GM11168 (cell line): ENCODE measurements around the gene VEGFA.

Source experiments
- in situ Hi-C: fragments of 300-500 bp; cut with MboI; formaldehyde crosslinking; loops from one replicate; pipeline ENCODE4 v1.12.0; 2022; ENCODE audit warnings: low sequenced_read_pairs; ENCODE audit not compliant: unreplicated experiment

The VEGFA gene

DNA sequence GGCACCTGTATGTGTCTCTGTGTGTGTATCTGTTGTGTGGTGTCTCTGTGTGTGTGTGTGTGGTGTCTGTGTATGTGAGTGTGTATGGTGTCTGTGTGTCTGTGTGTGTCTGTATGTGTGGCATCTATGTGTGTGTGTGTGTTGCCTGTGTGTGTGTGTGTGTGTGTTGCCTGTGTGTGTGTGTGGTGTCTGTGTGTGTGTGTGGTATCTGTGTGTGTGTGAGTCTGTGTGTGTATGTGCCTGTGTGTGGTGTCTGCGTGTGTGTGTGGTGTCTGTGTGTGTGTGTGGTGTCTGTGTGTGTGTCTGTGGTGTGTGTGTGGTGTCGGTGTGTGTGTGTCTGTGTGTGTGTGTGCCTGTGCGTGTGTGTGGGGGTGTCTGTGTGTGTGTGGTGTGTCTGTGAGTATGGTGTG, 31.7 kb upstream of the VEGFA start:
- in situ Hi-C loops, result no loop called here

DNA sequence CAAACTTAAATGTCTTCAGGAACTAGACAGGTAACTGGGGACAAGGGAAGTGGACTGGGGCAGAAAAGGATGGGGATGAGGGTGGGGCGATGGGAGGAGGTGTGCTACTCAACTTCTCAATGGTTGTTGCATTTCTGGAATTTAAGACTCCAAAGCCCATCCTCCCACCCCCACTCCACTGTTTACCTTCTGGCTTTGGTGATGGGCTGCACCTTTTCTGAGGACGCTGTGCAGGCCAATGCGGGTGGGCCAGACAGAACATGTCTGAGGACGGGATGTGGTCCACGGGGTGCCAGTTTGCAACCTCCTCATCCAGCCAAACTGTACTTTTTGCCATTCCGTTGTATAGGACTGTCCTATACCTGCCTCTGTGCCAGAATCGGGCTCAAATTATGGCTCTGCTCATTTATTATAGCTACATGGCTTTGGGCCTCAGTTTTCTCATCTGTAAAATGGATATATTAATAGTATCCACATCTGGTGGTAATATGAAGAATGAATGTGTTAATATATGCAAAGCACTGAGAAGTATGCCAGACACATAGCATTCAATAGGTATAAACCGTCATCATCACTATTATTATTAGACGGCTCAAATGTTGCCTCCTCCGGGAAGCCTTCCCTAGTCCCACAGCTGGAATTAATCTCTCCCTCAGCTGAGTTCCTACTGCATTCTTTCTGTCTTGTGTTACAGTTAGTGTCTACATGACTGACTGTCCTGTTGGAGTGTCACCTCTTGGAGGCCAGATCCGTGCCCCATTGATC, 31.0 kb upstream of the VEGFA start:
- in situ Hi-C loops, result no loop called here

DNA sequence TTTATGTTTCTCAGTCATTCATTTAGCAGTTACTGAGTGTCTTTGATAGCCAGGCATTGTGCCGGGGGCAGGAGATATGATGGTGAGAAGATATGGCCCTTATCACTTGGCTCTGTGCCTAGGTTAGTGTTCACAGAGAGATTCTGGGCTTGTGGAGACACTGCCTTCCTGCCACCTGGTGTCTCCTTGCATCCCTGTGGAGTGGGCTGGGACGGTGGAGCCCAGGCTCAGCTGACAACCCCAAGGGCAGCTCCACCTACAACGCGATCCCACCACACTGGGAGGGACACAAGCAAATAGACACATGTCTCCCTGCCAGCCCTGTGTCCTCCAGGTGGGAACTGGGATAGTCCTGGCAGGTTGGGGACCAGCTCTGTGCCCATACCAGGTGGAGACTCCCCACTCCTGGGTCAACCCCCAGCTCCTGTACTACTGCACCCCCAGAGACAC, 30.3 kb upstream of the VEGFA start:
- in situ Hi-C loops, result no loop called here

DNA sequence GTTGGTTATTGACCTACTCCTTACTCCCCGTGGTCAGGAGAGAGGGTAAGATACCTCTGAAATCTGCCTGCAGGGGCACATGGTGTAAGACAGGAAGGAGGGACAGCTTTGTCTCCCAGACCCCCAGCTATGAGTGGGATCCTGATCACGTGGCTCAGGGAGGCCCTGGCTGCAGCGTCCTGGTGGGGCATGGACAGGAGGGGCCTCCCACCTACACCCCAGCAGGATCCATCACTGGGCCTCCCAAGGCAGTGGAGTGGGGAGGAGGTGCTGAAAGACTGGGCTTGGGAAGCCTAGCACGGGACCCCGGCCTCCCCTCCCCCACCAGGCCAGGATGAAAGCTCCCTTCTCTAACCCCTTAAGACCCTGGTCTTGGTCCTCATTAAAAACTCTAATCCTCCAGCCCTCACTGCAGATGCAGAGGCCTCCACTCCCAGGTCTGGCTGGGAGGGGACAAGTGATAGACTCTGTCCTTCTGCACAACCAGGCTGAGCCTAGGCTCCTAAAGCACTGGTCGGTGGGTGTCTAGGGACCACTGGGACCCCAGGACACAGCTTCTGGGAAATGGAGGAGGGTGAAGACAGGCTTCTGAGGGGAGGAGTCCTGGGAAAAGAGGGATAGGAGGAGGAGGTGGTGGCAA, 29.6 kb upstream of the VEGFA start:
- in situ Hi-C loops, result no loop called here

DNA sequence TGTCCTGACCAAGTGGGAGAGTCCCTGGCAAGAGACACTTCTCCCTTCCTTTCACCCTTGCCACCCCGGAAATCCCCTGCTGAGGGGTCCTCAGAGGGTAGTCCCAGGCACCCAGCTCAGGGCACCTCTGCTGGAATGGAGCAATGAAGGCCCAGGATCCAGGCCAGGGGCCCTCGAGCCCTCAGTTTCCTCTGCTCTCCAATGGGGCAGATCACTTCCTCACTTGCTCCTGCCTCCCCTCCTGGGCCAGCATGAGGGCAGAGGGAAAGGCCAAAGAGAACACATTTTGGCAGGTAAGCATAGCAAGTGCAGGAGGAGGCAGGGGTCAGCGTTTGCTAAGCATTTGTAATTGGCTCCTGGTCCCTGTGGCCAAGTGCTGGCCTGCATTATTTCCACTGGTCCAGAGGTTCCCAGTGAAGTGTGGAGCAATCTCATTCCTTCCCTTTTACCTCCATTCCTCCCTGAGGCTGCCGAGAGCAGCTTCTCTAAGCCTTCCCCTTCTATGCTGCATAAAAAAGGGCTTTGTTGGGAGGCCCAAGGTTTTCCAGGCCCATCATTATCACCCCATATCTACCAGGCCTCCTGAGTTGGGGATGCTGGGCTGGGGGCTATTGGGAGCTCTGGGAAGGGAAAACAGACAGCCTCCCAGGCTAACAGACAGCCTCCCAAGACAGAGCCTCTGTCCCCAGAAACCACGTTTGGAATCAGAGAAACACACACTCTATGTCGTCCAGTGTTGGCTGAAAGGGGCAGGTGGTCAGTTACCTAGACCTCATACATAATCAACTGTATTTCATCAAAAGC, 28.8 kb upstream of the VEGFA start:
- in situ Hi-C loops, result no loop called here

DNA sequence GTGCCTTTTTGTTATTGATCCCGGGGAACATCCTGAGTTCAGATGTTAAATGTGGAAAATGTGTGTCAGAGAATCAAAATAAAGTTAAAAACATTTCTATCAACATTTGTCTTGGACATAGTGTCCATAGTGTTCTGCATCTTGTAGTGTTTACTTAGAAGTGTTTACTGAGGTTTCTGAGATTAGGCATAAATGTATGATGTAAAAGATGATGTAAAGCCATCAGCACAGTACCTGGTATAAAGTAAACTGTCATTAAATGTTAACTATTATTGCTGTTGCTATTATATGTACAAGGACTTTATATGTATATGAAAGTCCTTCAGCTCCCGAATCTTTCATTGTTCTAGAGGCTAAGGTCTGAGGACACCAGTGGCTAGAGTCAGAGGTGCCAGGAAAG, 28.2 kb upstream of the VEGFA start:
- in situ Hi-C loops, result no loop called here

DNA sequence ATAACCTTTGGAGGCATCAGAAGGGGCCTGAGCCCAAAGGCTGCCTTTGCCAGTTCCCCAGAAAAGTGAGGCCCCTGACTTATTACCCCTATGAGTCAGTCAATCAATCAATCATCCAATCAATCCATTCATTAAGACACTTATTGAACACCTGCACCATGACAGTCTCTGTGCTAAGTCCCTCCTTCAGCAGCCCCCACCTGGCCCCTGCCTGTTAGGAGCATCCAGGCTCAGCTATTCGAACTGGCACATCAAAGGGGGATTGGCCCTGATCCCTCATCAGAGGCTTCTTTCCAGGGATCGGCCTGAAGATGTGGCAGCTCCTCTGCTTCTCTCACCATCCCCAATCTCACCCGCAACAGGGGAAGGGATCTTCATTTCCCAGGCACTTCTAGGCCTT, 27.7 kb upstream of the VEGFA start:
- in situ Hi-C loops, result no loop called here

DNA sequence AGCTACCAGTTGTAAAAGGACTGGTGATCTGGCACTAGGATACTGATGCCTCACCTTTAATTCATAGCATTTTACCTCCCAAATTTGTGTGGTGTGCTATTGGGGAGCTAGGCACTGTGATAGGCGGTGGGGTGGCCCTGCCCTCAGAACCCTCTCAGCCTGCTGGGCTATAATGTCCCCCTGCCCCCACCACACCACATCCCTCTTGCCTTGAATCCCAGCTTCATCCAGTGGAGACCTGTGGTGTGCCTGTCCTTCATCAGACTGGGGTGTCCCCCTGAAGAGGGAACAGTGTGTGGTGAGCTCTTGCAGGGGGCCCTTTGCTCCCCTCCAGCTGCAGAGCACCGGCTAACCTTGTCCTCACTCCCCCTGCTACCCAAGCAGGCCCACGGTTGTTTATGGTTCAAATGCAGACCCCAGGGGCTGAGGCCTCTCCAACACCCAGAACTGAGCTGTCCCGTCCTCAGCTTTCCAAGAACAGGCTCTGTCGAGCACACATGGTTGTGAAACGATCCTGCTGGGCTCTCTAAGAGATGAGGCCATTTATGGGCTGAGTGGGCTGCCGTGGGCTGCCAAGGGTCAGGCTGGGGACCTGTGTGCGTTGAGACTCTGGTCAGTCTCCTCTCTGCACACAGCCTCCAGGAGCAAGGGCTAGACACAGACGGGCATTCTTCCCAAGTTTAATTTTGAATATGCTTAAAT, 26.9 kb upstream of the VEGFA start:
- in situ Hi-C loops, result no loop called here

DNA sequence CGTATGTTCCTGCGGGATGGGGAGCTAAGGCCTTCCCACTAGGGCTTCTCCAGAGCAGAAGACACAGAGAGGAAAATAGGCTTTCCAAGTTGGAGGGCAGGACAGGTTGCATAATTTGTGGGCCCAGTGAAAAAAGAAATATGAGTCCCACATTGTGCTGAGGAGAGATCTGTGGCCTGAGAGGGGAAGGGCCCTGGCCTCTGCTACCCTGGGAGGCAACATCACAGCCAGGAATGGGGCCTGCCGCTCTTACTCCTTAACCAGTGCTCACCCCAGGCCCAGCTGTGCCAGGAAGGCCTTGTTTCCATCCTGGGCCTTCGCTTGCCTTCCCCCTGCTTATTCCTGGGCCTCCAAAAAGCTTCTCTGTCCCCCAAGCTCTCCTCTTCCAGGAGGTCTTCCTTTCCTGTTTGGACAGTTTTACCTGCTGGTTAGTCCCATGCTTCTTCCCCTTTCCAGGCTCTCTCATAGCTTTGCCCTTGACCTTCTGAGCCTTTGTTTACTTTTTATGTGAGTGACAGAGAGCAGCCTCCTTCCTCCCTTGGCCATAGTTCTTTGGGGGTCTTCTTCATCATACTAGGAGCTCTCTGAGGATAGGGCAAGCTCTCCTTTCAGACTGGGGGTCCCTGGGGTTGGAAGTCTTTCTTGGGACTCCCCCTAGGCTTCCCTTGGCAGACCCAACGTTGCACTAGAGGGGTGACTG, 26.2 kb upstream of the VEGFA start:
- in situ Hi-C loops, result no loop called here

DNA sequence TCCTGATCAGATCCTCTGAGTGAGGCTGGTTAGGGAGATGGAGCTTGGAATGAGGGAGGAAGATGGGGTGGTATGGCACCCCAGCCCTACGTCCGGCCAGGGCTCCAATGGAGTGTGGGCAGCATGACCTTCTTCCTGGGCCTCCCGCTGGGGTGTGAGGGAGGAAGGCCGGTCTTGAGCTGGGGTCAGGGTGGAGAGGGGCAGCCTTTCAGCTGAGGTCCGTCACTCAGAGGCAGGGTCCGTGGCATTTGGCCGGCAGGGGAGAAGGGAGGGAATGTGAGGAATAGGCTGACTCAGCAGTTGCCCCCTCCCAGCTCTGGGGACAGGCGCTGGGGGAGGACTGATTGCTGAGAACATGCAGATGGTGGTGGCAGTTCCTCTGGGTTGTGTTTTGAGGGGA, 25.5 kb upstream of the VEGFA start:
- in situ Hi-C loops, result no loop called here

DNA sequence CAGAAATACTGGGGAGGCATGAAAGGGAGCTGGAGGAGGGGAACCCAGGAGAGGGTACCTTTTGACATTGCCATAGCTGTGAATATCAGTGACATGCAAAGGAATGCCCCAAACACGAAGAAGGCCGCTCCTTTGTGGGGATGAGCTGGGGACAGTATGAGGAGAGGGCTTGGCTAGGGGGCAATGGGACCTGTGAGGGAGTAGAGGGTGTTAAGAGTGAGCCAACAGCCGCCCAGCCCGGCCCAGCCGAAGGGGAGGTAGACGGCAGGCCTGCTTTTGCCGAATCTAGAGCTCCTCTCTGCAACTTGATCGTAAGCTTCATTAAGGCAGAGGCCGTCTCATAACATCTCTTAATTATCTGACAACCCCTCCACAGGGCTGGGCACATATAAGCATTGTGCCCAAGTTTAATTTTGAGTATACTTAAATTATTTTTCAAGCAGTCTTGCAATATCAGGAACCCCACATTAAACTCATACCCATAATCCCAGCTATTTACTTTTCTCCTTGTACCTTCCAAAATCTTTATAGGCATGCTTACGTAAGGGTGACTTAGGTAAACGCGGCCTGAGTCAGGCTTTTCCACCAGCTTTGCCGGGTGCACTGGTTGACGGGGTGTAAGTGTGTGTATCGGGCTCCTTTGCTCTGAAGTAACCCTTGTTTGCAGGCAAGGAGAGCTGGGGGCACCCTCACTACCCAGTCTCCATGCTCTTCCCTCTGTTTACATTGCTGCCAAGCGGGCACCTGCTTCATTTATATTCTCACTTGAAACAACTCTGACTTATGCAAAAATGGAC, 24.9 kb upstream of the VEGFA start:
- in situ Hi-C loops, result no loop called here

DNA sequence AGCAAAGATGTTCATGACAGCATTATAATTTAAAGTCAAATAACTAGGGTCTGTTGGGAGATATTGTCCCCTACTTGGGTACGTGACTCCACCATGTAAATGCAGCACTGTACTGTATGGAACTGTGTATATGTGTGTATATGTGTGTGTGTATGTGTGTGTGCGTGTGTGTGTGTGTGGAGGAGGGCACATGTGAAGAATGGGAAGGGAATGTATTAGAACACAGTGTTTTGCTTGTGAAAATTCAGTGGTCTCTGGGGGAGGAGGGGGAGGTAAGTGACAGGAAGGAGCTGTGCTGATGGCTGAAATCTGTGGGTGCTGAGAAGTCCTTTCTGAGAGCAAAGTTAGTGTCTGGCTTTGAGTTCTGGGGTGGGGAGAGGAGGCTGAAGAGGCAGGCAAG, 23.9 kb upstream of the VEGFA start:
- in situ Hi-C loops, result no loop called here

DNA sequence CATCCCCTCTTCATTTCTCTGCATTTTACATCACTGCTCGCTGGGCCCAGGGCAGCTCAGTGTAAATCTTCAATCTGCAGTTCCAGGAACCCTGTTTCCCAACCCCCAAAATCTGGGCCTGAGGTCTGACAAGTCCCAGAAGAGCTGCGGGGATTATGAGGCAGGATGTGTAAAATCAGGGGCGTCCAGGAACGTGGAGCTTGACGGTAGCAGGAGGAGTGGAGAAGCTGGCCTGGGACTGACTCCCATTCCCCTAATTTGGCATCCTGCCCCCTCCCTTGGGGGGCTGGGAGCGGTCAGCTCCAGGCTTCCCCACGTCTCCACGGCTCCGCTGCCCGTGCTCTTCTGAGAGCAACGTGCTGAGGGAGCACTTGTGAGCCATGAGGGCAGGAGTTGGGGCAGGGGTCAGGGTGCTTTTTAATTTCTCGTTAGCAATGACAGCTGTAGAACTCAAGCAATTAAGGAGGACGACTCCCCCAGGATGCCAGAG, 23.4 kb upstream of the VEGFA start:
- in situ Hi-C loops, result no loop called here

DNA sequence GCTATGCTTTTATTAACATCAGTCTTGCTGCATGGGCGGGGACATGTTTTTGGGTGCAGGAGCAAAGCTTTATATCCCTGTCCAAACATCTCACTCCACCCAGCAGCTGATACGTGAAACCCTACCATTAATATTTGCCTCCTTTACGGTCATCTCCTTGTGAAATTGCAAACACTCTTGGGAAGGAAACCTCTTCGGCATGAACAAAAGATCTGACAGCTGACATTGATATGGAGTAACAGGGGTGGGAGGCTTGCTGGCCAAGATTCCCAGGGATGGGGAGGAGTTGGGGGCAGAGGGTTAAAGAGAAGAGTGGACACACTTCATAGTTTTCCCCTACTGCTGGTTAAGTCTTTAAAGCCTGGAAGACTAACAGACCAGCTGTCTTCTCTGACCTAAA, 22.2 kb upstream of the VEGFA start:
- in situ Hi-C loops, result no loop called here

DNA sequence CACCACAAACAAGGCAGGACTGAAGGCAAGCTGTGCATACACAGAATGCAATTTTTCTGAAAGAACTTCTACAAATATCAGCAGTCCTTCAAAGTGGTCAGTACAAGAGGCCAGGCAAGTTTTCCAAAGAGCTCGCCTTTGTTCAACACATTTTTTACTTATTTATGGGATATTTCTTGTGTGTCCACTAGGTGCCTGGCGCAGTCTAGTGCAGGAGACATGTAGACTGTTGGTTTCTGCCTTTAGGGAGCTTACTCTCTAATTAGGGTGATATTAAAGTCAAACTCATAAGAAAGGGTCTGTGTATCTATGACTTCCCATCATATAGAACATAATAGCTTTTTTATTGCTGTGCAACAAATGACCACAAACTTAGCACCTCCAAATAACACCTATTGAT, 21.2 kb upstream of the VEGFA start:
- in situ Hi-C loops, result no loop called here

DNA sequence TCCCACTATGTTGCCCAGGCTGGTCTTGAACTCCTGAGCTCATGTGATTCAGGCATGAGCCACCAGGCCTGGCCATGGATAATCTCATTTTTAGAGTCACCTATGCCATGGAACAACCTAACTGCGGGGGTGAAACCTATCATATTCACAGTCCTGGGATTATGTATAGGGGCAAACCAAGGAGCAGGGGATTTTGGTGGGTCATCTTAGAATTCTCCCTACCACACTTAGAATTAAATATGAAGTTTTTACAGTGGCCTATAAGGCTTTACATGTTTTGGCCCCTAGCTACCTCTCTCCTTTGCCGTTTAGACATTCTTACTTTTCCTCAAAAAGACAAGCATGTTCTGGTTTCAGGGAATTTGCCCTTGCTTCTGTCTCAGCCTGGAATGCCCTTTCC, 20.6 kb upstream of the VEGFA start:
- in situ Hi-C loops, result no loop called here

DNA sequence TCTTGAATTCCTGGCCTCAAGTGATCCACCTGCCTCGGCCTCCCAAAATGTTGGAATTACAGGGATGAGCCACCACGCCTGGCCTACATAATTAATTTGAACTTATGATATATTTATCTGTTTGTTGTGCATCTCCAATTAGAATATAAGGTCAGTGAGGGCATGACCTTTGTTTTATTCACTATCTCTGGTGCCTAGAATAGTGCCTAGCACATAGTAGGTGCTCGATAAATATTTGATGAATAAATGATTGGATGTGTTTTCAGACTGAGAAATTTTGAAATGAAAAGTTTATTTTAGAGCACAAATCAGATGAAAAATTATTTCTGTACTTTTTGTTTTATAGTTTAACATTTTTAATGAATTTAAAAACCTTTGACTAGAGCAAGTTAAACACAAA, 19.4 kb upstream of the VEGFA start:
- in situ Hi-C loops, result no loop called here

DNA sequence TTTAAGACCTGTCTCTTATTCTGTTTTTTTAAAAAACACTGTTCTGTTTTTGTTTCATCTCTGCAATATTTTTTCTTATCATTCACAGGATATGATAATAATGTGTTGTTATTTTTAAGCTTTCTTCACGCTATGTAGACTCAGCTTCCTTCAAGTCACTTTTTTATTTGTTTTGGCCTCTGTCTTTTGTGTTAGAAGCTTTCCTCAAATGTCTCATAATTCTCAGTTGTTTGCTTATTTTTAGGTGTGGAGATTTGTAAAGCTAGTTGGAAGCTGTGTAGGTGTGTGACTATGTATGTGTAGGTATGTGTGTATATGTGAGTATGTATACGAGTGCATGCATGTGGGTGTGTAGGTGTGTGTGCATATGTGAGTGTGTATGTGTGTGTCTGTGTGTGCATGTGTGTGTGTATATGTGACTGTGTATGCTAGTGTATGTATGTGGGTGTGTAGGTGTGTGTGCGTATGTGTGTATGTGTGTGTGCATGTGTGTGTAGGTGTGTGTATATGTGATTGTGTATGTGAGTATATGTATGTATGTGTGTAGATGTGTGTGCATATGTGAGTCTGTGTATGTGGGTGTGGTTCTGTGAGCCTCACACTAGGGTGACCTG, 16.3 kb upstream of the VEGFA start:
- in situ Hi-C loops, result no loop called here
